HepG2 (cell line): ENCODE measurements around the gene MTOR. TPM values are rescaled to one million over a fixed set of nuclear protein-coding genes. Genes with fewer than 3 reads are reported as not detected.

Source experiments
- AFF4 ChIP-seq: sonication (generic); formaldehyde crosslinking; IDR thresholded peaks from 2 replicates; pipeline ENCODE4 v1.4.0; 2020; ENCODE audit warnings: missing genetic modification reagents
- ELK4 ChIP-seq: sonication (generic); formaldehyde crosslinking; IDR thresholded peaks from 2 replicates; pipeline ENCODE4 v1.9.0; 2021; ENCODE audit warnings: missing genetic modification reagents, borderline replicate concordance
- GTF2F1 ChIP-seq: fragments of 150-350 bp; IDR thresholded peaks from 2 replicates; pipeline ENCODE4 v1.6.1; 2014; ENCODE audit warnings: low read length
- PRDM15 ChIP-seq: sonication (generic); formaldehyde crosslinking; IDR thresholded peaks from 2 replicates; pipeline ENCODE4 v1.4.0; 2020; ENCODE audit warnings: missing genetic modification reagents
- RELA ChIP-seq: sonication (generic); formaldehyde crosslinking; IDR thresholded peaks from 2 replicates; pipeline ENCODE4 v1.4.0; 2020; ENCODE audit warnings: missing genetic modification reagents
- TRIM22 ChIP-seq: fragments of 450-650 bp; IDR thresholded peaks from 2 replicates; pipeline ENCODE4 v1.6.1; 2017
- ZNF550 ChIP-seq: sonication (generic); formaldehyde crosslinking; IDR thresholded peaks from 2 replicates; pipeline ENCODE4 v1.4.0; 2020; ENCODE audit warnings: mild to moderate bottlenecking, missing genetic modification reagents, borderline replicate concordance
- polyA plus RNA-seq, 8 experiments: library from polyadenylated mRNA; depleted of rRNA in 3 of 8; stranded (reverse) in 7 of 8; unstranded in 1 of 8; fragments of >200 nt; fragmentation: Illumina TruSeq in 4 of 8; extraction: Trizol in 4 of 8; gene quantifications; 2 replicates each; pipeline versions ENCODE4 v1.2.1 to v1.2.3, GENCODE V29; 2011 to 2016; ENCODE audit warnings: low read depth in 4 of 8, missing spikeins in 1 of 8, mixed read lengths in 1 of 8; ENCODE audit not compliant: insufficient read depth in 1 of 8
- total RNA-seq, 5 experiments: library from RNA; depleted of rRNA; stranded (reverse); fragments of >200 nt; fragmentation: Illumina TruSeq; extraction: Trizol; gene quantifications; 2 replicates each; pipeline ENCODE4 v1.2.3, GENCODE V29; 2016; ENCODE audit warnings: low read depth in 1 of 5

Gene MTOR
- total and polyA plus RNA-seq, 2 of the 13 experiments (the other 11 are each of a cell fraction or from before 2014, with no cell fraction given) = 24.6 to 34.6 TPM

- TF ChIP-seq ELK4 (CRISPR knock-in tag) = no peak
- no peak for TF ChIP-seq ZNF550
- TF ChIP-seq TRIM22 = no peak
- TF ChIP-seq PRDM15 (CRISPR knock-in tag) = no peak
- no peak for TF ChIP-seq RELA (CRISPR knock-in tag)
- no peak for TF ChIP-seq AFF4 (CRISPR knock-in tag)
- TF ChIP-seq GTF2F1 = no peak
Measured at GRCh38 chr1:11071463-11072215, 190.7 kb downstream of the MTOR start (continued).
